ENCODE measurements around the gene WDR26.

- TF ChIP-seq CTCF (IDR thresholded peaks at IDR 0.05; ENCODE audit: low read depth, low read length, poor library complexity, severe bottlenecking), result no peak
- TF ChIP-seq EZH2phosphoT487 (IDR thresholded peaks at IDR 0.05; ENCODE audit: borderline replicate concordance, low read length), result no peak
Observed at GRCh38 chr1:224472806-224473205, 38.2 kb upstream of the WDR26 start.
